HG02938 (cell line): ENCODE measurements around the gene ZNF540.
A peak's percentile ranks its signal among the peaks of the same experiment; 100 is the strongest.
"Not testable (repeated sequence)": the region's sequence is repeated elsewhere in the genome, so short reads cannot be mapped to it uniquely, and the experiment has no call there.

Experiments used
- ATAC-seq: cut with Tn5 transposase; IDR thresholded peaks from one replicate; pipeline ENCODE4 v1.9.1; 2021; ENCODE audit warnings: mild to moderate bottlenecking, moderate library complexity; ENCODE audit not compliant: unreplicated experiment

Gene ZNF540

DNA sequence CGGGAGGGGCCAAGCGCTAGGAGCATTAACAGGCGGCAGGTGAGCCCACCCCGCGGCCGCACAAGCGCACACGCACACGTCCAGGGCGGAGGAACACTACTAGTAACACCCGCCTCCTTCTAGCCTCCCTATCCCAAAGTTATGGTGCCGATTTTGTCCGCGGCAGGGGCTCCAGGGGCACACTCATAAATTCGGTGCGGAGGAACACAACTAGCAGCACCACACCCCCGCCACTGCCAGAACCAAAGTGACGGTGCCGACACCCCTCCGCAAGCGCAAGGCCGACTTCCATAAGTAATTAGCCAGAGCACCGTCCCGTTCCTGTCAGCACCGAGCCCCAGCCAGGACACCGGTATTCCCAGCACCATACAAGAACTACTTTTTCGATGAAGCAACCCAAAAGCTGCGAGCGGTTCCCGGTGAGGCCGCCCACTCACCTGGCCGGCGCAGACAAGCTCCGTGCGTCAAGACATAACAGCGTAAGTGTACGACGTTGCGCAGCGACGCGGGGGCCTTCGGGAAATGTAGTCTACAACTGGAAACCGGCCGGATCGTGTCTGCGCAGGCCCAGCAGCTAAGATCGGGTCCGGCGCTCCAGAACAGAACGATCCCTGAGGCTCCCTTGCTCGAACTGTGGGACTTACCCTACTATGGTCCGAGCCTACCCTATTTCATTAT lies at the start of gene ZNF540, which contains the start of gene ZNF571:
TSS of gene ZNF540 (plus strand) at position 573 of the 678 bp plus-strand sequence. CDS start 3,572 bp downstream, outside the sequence.
TSS of gene ZNF571 (minus strand) at position 489 of the 678 bp plus-strand sequence. CDS start 8,116 bp downstream, outside the sequence.
- peak; percentile 91 for ATAC-seq

GRCh38 chr19:37551129-37551993 lies 43.3 kb upstream of the ZNF540 start:
- ATAC-seq = no peak

DNA sequence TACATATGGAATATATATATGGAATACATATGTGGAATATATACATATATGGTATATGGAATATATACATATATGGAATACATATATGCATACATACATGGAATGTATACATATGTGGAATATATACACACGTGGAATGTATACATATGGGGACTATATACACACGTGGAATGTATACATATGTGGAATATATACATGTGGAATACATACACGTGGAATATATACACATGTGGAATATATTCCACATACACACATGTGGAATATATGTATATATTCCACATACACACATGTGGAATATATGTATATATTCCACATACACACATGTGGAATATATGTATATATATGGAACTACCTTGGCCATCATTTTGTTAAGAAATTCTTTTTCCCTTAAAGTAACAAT lies 31.2 kb upstream of the ZNF540 start:
- no peak for ATAC-seq

GRCh38 chr19:37564624-37565369 lies 29.9 kb upstream of the ZNF540 start:
- ATAC-seq = no peak

- ATAC-seq = no peak
Measured at GRCh38 chr19:37565370-37565669, 29.4 kb upstream of the ZNF540 start.

DNA sequence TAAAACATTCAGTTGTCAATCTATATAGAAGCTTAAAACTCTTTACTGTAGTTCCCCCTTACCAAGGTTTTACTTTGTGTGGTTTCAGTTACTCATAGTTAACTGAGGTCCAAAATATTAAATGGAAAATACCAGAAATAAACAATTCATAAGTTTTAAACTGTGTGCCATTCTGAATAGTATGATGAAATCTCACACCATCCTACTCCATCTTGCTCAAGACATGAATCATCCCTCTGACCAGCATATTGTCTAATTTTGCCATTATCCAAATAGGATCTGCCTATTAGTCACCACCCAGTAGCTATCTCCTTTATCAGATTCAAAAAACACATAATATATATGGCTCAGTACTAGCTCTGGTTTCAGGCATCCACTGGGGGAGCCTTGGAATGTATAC lies 22.5 kb upstream of the ZNF540 start:
- ATAC-seq = no peak

- no peak for ATAC-seq
Measured at GRCh38 chr19:37583340-37583739, 11.3 kb upstream of the ZNF540 start.

- no peak for ATAC-seq
Measured at GRCh38 chr19:37593996-37594303, 726 bp upstream of the ZNF540 start.

- peak; percentile 35 for ATAC-seq
Measured at GRCh38 chr19:37594982-37595382, 306 bp downstream of the ZNF540 start.

GRCh38 chr19:37635076-37636056 lies 40.7 kb downstream of the ZNF540 start:
- no peak for ATAC-seq

DNA sequence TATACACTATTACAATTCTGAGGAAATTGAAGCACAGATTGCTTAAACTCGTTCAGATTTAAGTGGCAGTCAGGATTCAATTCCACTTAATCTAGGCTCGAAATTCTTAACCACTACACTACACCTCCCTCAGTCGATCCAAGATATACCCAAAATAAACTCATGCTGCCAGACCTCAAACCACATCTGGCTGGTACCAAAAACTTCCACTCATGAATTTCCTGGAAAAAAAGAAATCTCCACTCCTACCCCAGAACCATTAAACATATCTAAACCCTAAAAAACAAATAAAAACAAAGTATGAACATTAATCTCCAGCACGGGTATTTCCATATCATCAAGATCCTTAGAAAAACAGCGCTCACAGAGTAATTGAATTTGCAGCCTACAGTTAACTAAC lies 59.4 kb downstream of the ZNF540 start:
- ATAC-seq = no peak

DNA sequence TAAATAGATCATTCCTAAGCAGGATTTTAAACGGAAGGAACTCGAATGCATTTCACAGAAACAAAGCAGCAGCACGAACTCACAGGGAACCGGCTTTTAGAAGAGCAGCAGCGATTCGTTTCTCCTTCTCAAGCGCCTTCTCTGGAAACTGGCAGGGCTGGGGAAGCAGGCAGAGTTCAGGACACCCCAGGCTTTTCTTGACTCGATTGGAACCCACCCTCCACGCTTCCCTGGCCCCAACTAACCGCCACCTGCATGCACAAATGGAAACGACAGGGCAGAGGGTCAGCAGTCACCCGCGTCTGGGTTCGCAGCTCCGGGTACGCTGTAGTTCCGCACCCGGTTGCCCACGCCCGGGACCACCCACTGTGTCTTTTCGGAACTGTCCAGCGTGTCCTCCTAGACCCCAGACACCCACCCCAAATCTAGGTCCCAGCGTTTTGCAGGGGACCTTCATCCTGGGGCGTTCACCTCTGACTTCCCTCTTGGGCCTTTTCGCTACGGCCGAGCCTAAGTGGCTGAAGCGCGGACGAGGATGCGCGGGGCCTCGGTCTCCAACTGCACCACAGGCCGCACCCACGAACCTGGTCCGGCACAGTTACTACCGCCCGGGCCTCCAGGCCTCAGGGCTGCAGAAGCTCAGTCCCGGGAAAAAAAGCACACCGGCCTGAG lies 60.1 kb downstream of the ZNF540 start:
- ATAC-seq = peak; percentile 45

GRCh38 chr19:37655301-37655688 lies 60.6 kb downstream of the ZNF540 start, which contains the start of gene ZFP30:
Gene ZFP30 (minus strand): TSS chr19:37655465. CDS start chr19:37647822, 7,643 bp downstream.
- peak; percentile 49 for ATAC-seq

DNA sequence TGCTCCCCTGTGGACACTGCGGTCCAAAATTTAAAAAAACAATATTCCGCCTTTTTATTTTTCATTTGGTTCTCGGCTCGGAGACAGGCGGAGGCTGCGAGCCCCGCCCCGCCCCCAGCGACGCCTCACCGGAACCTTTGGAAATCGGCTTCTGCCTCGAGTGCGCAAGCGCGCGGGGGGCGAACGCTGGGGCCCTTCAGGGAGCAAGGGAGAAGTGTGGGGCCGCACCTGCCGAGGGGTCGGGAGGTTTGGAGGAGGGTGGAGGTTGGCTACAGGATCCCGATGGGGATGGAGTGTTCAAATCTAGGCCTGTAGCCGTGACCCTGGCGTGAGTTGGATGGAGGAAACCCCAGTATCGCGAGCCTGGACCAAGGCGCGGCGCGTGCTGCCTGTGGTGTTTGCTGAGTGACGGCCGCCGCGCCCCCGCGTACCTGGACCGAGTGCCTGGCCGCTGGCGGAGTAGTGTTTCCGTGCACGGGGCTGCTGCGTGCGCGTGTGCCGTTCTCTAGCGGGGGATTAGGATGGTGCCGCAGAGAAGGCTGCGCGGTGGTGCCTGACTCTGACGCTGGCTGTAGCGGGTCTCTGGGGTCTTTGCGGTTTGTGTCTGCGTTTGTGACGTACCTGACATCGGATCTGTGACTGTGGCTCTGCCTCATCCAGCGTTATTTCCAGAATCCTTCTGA lies 61.2 kb downstream of the ZNF540 start:
- peak; percentile 50 for ATAC-seq

- not testable (repeated sequence) for ATAC-seq
Measured at GRCh38 chr19:37657157-37657556, 62.5 kb downstream of the ZNF540 start.
